ENCODE data around the gene GRIA1.

The GRIA1 gene

DNA sequence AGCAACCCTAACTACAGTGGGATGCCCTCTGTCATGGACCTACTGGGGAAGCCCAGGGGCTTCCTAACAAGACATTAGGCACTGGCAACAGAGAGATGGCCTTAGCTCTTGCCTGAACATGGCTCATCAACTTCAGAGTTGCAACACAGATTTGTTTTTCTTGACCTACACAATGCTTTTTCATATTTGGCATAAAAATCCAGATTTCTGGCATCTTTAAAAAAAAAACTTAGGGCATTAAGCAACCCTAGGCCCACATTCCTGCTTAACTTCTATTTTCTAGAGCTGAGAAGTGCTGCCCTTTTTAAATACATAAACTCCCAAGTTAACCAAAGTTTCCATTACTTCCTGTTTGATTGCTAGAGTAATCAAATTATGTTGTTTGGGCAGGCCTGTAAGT lies 8.0 kb downstream of the GRIA1 start:
- DNase-seq (ENCODE audit: low read depth) = no peak

GRCh38 chr5:153500178-153500577 lies 9.7 kb downstream of the GRIA1 start:
- no peak for DNase-seq (ENCODE audit: low read depth)

DNA sequence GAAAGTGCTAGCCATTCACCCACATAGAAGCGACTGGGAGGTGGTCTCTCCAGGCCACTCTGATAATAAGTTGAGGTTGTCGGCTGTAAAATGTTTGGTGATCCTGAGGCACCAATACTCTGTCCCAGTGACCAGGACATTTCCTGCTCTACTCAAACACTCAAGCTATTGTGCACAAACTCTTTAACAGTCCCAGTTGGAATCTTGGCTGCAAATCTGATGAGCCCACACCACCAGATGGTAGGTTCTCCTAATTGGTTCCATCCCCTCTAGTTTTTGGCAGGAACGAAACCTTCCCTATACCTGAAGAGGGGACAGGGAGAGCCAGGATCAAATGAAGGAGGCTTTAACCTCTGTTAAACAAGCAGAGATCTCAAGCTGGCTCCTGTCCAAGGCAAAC lies 14.3 kb downstream of the GRIA1 start:
- no peak for DNase-seq (ENCODE audit: low read depth)

DNA sequence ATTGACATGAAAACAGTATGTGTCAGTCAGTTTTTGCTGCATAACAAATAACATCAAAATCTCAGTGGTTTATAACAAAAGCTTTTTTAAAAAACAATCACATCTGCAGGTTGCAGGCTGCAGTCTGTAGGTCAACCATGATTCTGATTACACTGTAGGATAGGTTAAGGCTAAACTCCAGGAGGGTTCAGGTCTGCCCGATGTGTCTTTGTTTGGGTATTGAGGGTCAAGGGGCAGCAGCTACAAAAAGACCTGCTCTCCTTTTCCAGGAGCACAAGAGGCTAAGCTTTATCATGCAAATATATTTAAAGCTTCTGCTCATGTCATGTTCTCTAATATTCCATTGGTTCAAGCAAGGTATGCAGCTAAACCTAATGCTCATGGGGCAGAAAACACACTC lies 18.2 kb downstream of the GRIA1 start:
- DNase-seq (ENCODE audit: low read depth) = no peak

DNA sequence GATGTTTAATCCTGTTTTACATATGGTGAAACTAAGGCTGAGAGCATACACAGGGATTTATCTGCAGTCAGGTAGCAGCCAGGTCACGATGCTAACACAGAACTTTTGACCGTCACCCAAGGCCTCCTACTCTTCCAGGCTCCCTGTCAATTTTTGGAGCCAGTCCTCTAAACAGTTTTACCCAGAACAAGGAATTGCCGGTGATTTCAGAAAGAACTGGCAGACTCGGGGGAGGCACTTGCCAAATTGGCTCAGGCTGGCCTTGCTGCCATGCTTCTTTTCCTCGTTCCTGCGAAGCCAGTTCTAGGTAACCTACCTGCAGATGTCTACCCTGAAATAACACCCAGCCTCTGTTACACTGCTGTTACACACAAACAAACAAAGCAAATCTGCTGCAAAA lies 21.2 kb downstream of the GRIA1 start:
- no peak for DNase-seq (ENCODE audit: low read depth)

DNA sequence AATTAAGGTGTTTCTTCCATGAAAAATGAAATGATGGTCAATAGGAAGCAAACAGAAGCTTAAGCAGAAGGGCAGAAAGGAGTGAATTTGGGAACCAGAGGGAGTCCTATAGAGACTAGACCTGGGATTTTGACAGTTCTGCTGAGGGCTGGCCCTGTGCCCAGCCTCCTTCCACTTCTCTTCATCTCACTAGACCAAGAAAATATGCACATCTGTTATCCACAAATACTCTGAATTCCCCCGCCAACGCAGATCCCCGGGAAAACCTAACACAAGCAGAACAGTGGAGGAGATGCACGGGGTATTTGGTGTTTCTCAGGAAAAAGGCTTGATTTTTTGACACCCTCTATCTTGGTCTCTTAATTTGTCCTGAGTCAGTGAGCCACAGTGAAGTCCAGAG lies 22.7 kb downstream of the GRIA1 start:
- no peak for DNase-seq (ENCODE audit: low read depth)

GRCh38 chr5:153515301-153515700 lies 24.8 kb downstream of the GRIA1 start:
- no peak for DNase-seq (ENCODE audit: low read depth)

GRCh38 chr5:153516504-153517240 lies 26.2 kb downstream of the GRIA1 start:
- DNase-seq (ENCODE audit: low read depth) = no peak

- DNase-seq (ENCODE audit: low read depth) = no peak
These were observed 26.8 kb downstream of the GRIA1 start for GRCh38 chr5:153517241-153517611.

- no peak for DNase-seq (ENCODE audit: low read depth)
These were observed 29.7 kb downstream of the GRIA1 start for GRCh38 chr5:153520137-153520536.

DNA sequence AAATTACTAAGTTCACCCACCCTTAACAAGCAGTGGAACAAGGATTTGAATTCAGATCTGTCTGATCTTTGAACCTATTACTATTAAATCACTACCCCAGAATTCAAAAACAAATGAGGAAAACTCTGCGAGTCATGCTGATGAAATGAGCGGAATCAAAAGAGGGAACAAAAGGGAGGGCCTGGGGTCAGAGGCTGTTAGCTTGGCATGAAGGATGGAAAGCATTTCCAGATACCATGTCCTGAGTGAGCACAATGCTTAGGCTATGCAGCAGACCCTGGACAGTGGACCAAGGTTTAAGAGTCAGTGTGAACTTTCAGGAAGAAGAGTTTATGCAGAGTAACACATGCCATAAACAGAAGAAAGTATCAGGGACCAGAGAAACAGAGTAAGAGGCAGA lies 30.5 kb downstream of the GRIA1 start:
- no peak for DNase-seq (ENCODE audit: low read depth)

GRCh38 chr5:153523211-153523610 lies 32.7 kb downstream of the GRIA1 start:
- DNase-seq (ENCODE audit: low read depth) = no peak

GRCh38 chr5:153523831-153524230 lies 33.4 kb downstream of the GRIA1 start:
- DNase-seq (ENCODE audit: low read depth) = no peak

- DNase-seq (ENCODE audit: low read depth) = no peak
These were observed 35.1 kb downstream of the GRIA1 start for GRCh38 chr5:153525536-153525935.

DNA sequence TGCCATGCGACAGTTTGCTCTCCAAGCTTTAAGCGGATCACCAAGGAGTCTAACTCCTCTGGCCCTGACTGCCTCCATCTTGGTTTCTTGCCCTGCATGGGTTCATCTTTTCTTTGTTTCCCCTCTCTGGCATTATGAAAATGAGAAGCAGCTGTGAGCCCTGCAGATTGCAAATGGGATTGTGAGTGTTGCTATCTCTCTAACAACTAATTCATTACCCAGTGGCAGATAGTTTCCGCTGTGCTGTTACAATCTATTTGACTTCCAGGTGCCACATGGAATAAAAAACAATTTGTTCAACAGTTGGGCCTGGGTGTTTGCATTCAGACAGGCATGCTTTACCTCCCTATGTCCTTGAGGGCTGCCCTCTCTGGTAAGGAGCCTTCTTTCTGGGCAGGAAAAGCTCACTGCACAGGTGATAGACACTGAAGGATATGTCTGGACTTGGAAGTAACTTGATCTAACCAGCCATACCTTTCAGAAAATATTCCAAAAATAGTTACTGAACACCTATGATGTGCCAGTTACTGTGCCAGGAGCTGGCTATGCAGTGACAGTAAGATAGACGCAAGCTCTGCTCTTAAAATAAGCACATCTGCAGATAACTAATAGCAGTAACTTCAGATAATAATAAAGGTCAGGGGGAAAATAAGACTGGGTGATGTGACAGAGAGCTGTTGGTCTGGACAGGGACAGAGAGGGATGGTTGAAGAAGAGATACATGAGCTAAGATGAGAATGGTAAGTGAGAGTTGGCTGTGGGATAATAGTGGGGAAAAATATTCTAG lies 40.1 kb downstream of the GRIA1 start:
- DNase-seq (ENCODE audit: low read depth) = no peak

DNA sequence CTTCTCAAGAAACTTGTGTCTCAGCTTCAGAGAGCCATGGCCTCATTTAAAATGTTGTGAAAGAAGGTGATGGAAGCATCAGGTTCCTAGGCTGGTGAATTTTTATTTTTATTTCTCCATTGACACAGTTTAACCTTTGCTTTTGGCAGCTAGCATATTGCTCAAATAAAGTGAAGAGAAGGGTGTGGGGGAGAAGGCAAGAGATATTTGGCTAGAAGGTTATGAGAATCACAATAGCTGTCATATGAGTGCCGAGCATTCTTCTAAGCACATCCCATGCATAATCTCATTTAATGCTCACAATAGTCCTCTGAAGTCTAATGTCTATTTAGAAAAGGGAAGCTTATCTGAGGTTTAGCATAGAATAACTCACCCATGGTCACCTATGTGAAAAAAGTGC lies 43.1 kb downstream of the GRIA1 start:
- DNase-seq (ENCODE audit: low read depth) = no peak

DNA sequence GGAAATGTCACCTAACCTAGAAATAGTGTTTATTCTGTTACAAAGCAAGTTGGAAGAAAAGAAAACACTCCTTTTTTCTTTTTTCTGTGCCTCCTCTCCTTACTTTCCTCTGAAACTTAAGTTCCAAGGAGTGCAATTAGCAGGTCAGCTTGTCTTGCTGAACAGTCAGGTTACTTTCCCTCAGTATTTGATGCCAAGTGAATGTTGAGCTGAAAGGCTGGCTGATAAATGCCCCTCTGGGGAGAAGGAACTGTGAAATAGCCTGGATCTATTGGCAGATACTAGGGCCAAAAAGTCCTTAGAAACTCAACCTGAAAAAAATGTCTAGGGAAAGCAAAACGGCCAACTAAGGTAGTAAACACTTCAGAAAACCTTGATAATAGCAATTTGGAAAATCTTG lies 43.6 kb downstream of the GRIA1 start:
- DNase-seq (ENCODE audit: low read depth) = no peak

DNA sequence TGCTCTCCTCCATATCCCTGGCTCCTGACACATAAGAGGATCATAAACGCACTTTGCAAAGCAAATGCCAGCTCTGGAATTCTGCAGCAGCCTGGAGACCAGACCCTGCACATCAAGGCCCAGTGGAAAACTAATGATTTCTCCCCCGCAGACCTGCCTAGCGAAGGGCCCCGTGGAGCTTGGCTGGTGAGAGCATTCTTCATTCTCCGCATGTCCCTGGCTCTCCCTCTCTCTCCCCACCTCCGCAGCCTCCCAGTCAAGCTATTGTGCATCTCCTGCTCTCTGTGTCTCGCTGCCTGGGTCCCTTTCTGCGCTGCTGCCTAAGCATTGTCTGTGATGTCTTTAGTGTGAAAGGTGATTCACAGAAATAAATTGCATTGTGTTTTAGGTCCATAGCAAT lies 46.7 kb downstream of the GRIA1 start:
- DNase-seq (ENCODE audit: low read depth) = no peak

DNA sequence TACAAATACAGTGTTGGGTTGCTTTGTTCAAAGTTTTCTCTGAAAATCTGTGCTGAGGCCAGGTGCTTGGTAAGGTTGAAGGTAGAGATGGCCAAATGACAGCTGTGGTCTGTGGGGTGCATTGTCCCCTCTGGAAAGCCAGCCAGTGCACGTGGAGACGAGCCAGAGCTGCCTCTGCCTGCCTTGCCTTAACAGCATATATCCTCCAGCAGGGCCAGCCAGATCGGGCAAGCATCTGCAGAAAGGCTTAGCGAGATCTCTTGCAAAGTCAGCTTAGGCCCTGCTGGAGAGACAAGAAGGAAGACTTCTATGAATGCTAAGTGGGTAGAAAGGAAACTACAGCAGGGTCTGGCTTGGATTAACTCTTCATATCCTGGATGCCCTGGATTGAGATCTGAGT lies 49.5 kb downstream of the GRIA1 start:
- DNase-seq (ENCODE audit: low read depth) = no peak

GRCh38 chr5:153542536-153542935 lies 52.1 kb downstream of the GRIA1 start:
- DNase-seq (ENCODE audit: low read depth) = no peak

GRCh38 chr5:153543288-153543687 lies 52.8 kb downstream of the GRIA1 start:
- no peak for DNase-seq (ENCODE audit: low read depth)

- no peak for DNase-seq (ENCODE audit: low read depth)
These were observed 53.5 kb downstream of the GRIA1 start for GRCh38 chr5:153543959-153544470.

- DNase-seq (ENCODE audit: low read depth) = no peak
These were observed 54.2 kb downstream of the GRIA1 start for GRCh38 chr5:153544706-153545105.

GRCh38 chr5:153546566-153546965 lies 56.1 kb downstream of the GRIA1 start:
- no peak for DNase-seq (ENCODE audit: low read depth)
